Renal pelvis (tissue), 4 donors: ENCODE results near the gene PMPCA. TPM values are rescaled to one million over a fixed set of nuclear protein-coding genes. Genes with fewer than 3 reads are reported as not detected.
"Not testable (repeated sequence)": the region's sequence is repeated elsewhere in the genome, so short reads cannot be mapped to it uniquely, and the experiment has no call there.

Experiments used
- DNase-seq: peaks from one replicate; pipeline ENCODE4 v3.0.0-alpha.2; 2013
- polyA plus RNA-seq, 3 donors: library from polyadenylated mRNA; unstranded; fragments of 120-200 nt; gene quantifications; one replicate each; pipeline ENCODE4 v1.2.1, GENCODE V29; 2013; ENCODE audit not compliant: insufficient read length in 3 of 3

The PMPCA gene
- polyA plus RNA-seq, 3 donors: 57.9 to 76.6 (median 60.2) TPM

- not testable (repeated sequence) for DNase-seq
These were observed 4.6 kb upstream of the PMPCA start for GRCh38 chr9:136405904-136406303.

GRCh38 chr9:136407061-136407460 is 3.4 kb upstream of the PMPCA start:
- not testable (repeated sequence) for DNase-seq

GRCh38 chr9:136407911-136408310 is 2.5 kb upstream of the PMPCA start:
- no peak for DNase-seq

- peak; percentile 23 for DNase-seq
These were observed 652 bp upstream of the PMPCA start for GRCh38 chr9:136409557-136410455.

GRCh38 chr9:136411378-136411777 is 920 bp downstream of the PMPCA start:
- DNase-seq: no peak

- no peak for DNase-seq
These were observed 2.5 kb downstream of the PMPCA start for GRCh38 chr9:136412962-136413361.

GRCh38 chr9:136416427-136416826 is 6.0 kb downstream of the PMPCA start:
- no peak for DNase-seq

GRCh38 chr9:136416914-136417313 is 6.5 kb downstream of the PMPCA start:
- DNase-seq: no peak

GRCh38 chr9:136418182-136419091 is 8.0 kb downstream of the PMPCA start:
- no peak for DNase-seq

- no peak for DNase-seq
These were observed 8.6 kb downstream of the PMPCA start for GRCh38 chr9:136419092-136419420.

GRCh38 chr9:136421791-136422190 is 11.3 kb downstream of the PMPCA start:
- no peak for DNase-seq

GRCh38 chr9:136422876-136423275 is 12.4 kb downstream of the PMPCA start:
- DNase-seq: no peak

GRCh38 chr9:136423432-136424146 is 13.1 kb downstream of the PMPCA start:
- DNase-seq: no peak

- no peak for DNase-seq
These were observed 14.4 kb downstream of the PMPCA start for GRCh38 chr9:136424750-136425362.

GRCh38 chr9:136425367-136425766 is 14.9 kb downstream of the PMPCA start:
- not testable (repeated sequence) for DNase-seq

- no peak for DNase-seq
These were observed 16.3 kb downstream of the PMPCA start for GRCh38 chr9:136426787-136427186.

GRCh38 chr9:136429075-136429628 is 18.7 kb downstream of the PMPCA start:
- DNase-seq: no peak

GRCh38 chr9:136429683-136430491 is 19.4 kb downstream of the PMPCA start:
- no peak for DNase-seq

GRCh38 chr9:136430588-136431234 is 20.3 kb downstream of the PMPCA start:
- no peak for DNase-seq

- no peak for DNase-seq
These were observed 21.4 kb downstream of the PMPCA start for GRCh38 chr9:136431782-136432350.
